Mesenchymal stem cell (in vitro differentiated cells and primary cell): ENCODE results near the gene CPT1A.

Experiments used
- DNase-seq: peaks from one replicate; pipeline ENCODE4 v3.0.0-alpha.2; 2013
- H2AFZ ChIP-seq: one replicate; pipeline ENCODE4 v1.6.1; 2013; ENCODE audit warnings: low read depth, mild to moderate bottlenecking, control low read depth, inconsistent platforms, low read length, moderate library complexity
- H2AK5ac ChIP-seq: 2 replicates; pipeline ENCODE4 v1.6.1; 2013; ENCODE audit warnings: low read length, moderate library complexity, mild to moderate bottlenecking, inconsistent platforms; ENCODE audit not compliant: severe bottlenecking
- H2BK120ac ChIP-seq: one replicate; pipeline ENCODE4 v1.6.1; 2013; ENCODE audit warnings: low read depth, mild to moderate bottlenecking, inconsistent platforms, low read length, moderate library complexity
- H2BK12ac ChIP-seq, 2 experiments: one replicate each; pipeline ENCODE4 v1.6.1; 2013; ENCODE audit warnings: inconsistent platforms in 2 of 2, low read length in 2 of 2, mild to moderate bottlenecking in 2 of 2, moderate library complexity in 2 of 2, control low read depth in 1 of 2
- H2BK15ac ChIP-seq: one replicate; pipeline ENCODE4 v1.6.1; 2013; ENCODE audit warnings: mild to moderate bottlenecking, low read depth, inconsistent platforms; ENCODE audit not compliant: poor library complexity, severe bottlenecking
- H2BK5ac ChIP-seq: 2 replicates; pipeline ENCODE4 v1.6.1; 2013; ENCODE audit warnings: low read depth, mild to moderate bottlenecking, low read length, control low read depth, inconsistent platforms; ENCODE audit not compliant: poor library complexity, severe bottlenecking
- H3K14ac ChIP-seq, 2 experiments: one replicate each; pipeline ENCODE4 v1.6.1; 2013; ENCODE audit warnings: inconsistent platforms in 2 of 2, low read length in 2 of 2, control low read depth in 1 of 2, mild to moderate bottlenecking in 1 of 2, moderate library complexity in 1 of 2
- H3K18ac ChIP-seq, 2 experiments: one replicate each; pipeline ENCODE4 v1.6.1; 2013; ENCODE audit warnings: inconsistent platforms in 2 of 2, low read length in 2 of 2, control low read depth in 1 of 2, low read depth in 1 of 2, mild to moderate bottlenecking in 1 of 2
- H3K23ac ChIP-seq, 2 experiments: one replicate each; pipeline ENCODE4 v1.6.1; 2013; ENCODE audit warnings: inconsistent platforms in 2 of 2, low read length in 2 of 2, mild to moderate bottlenecking in 2 of 2, moderate library complexity in 2 of 2, control low read depth in 1 of 2
- H3K27ac ChIP-seq: 2 replicates; pipeline ENCODE4 v1.5.1; 2013; ENCODE audit warnings: mild to moderate bottlenecking, moderate library complexity, low read length, control low read depth, inconsistent platforms; ENCODE audit not compliant: poor library complexity, severe bottlenecking
- H3K27me3 ChIP-seq, 2 experiments: 2 replicates each; pipeline versions ENCODE4 v1.6.1 to v1.7.0; 2013; ENCODE audit warnings: low read length in 2 of 2, mild to moderate bottlenecking in 2 of 2, moderate library complexity in 2 of 2, control low read depth in 1 of 2, inconsistent platforms in 1 of 2; ENCODE audit not compliant: control insufficient read depth in 1 of 2, insufficient read depth in 1 of 2
- H3K36me3 ChIP-seq, 2 experiments: 2 replicates each; pipeline versions ENCODE4 v1.6.1 to v1.7.0; 2013; ENCODE audit warnings: low read length in 2 of 2, control low read depth in 1 of 2, inconsistent platforms in 1 of 2, low read depth in 1 of 2, mild to moderate bottlenecking in 1 of 2; ENCODE audit not compliant: insufficient read depth in 2 of 2, control insufficient read depth in 1 of 2
- H3K4ac ChIP-seq, 2 experiments: one replicate each; pipeline ENCODE4 v1.6.1; 2013; ENCODE audit warnings: inconsistent platforms in 2 of 2, low read length in 2 of 2, mild to moderate bottlenecking in 2 of 2, moderate library complexity in 2 of 2, control low read depth in 1 of 2, low read depth in 1 of 2
- H3K4me1 ChIP-seq: 2 replicates; pipeline ENCODE4 v1.6.1; 2013; ENCODE audit warnings: low read depth, low read length, control low read depth; ENCODE audit not compliant: control insufficient read depth, insufficient read depth
- H3K4me2 ChIP-seq: 2 replicates; pipeline ENCODE4 v1.6.1; 2013; ENCODE audit warnings: low read length, mild to moderate bottlenecking, inconsistent platforms; ENCODE audit not compliant: poor library complexity, severe bottlenecking
- H3K4me3 ChIP-seq, 2 experiments: 2 replicates each; pipeline versions ENCODE4 v1.5.1 to v1.7.0; 2013; ENCODE audit warnings: low read length in 2 of 2, mild to moderate bottlenecking in 2 of 2, control low read depth in 1 of 2, low read depth in 1 of 2; ENCODE audit not compliant: insufficient read depth in 1 of 2
- H3K79me1 ChIP-seq: replicated peaks from 2 replicates; pipeline ENCODE4 v1.6.1; 2013; ENCODE audit warnings: mild to moderate bottlenecking, control low read depth, low read length, inconsistent platforms; ENCODE audit not compliant: poor library complexity, severe bottlenecking
- H3K9ac ChIP-seq: 2 replicates; pipeline ENCODE4 v1.7.0; 2013; ENCODE audit warnings: mild to moderate bottlenecking, low read length, moderate library complexity
- H3K9me3 ChIP-seq: 2 replicates; pipeline ENCODE4 v1.7.0; 2013; ENCODE audit warnings: mild to moderate bottlenecking, low read length; ENCODE audit not compliant: control insufficient read depth
- H4K8ac ChIP-seq: one replicate; pipeline ENCODE4 v1.6.1; 2013; ENCODE audit warnings: inconsistent platforms, mild to moderate bottlenecking, low read length, moderate library complexity
- H4K91ac ChIP-seq: one replicate; pipeline ENCODE4 v1.6.1; 2013; ENCODE audit warnings: mild to moderate bottlenecking, low read length, inconsistent platforms
- WGBS: methylation state at CpG from one replicate; pipeline ENCODE4 v1.1.7; 2013; ENCODE audit warnings: mixed read lengths; 5-methylcytosine and 5-hydroxymethylcytosine counted together

CPT1A gene

DNA sequence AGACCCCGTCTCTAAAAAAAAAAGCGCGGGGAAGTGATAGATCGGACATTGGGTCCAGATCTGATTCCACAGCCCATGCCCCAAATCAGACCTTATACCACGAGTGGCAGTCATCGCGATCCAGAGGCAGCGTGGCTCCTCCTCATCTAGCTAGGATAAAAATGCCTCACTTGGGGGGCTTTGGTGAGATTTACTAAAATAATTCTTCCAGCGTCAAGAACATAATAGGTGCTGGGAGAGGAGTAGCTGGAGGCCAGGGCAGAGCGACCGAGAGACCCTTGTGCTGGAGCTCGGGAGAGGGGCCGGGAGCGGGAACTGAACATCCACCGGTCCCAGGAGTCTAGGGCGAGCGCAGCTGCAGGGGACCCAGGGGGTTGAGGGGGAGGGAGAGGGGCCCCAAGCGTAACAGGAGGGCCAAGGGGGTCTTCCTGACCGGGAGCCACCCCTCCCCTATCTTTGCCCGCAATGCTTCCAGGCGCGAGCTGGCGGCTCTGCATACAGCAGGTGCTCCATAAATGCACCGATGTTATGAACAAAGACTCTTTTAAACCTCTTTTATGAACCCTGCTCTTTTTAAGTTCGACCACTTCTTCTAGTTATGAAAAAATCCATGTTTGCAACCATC is 823 bp upstream of the CPT1A start:
- no peak overlapping the region for H3K27ac ChIP-seq
- no peak overlapping the region for H3K18ac ChIP-seq
- no peak overlapping the region for H3K4ac ChIP-seq
- H3K79me1 ChIP-seq, result peaks cover 7% of the 10 kb centered on the region
- H3K27me3 ChIP-seq, result peaks cover 9 to 10% of the 10 kb centered on the region in 2 experiments
- no peak overlapping the region for H2BK12ac ChIP-seq
- H3K9ac ChIP-seq, result peak overlapping the region; percentile 70
- peak overlapping the region; percentile 88 for H3K4me2 ChIP-seq
- H4K8ac ChIP-seq, result no peak overlapping the region
- H3K14ac ChIP-seq, result no peak overlapping the region
- H3K36me3 ChIP-seq, result no peaks in the 10 kb centered on the region
- no peaks in the 10 kb centered on the region for H3K9me3 ChIP-seq
- WGBS, result 57% methylated on average over 24 of the region's 25 CpGs
- peak overlapping the region in 1 of 2 experiments; percentile 83 for H3K4me3 ChIP-seq
- no peak overlapping the region for H2AK5ac ChIP-seq
- H2BK120ac ChIP-seq, result no peak overlapping the region
- H2BK5ac ChIP-seq, result no peak overlapping the region
- H3K4me1 ChIP-seq, result peaks cover 45% of the 10 kb centered on the region
- no peak overlapping the region for H3K23ac ChIP-seq
- DNase-seq, result no peak
- H4K91ac ChIP-seq, result no peak overlapping the region
- H2BK15ac ChIP-seq, result no peak overlapping the region
- no peak overlapping the region for H2AFZ ChIP-seq

- Histone ChIP-seq H3K18ac (peak overlapping the region; percentile 90 to 99), H2AFZ (no peak overlapping the region), H2BK120ac (peak overlapping the region; percentile 50), H3K23ac (peak overlapping the region in 1 of 2 experiments; percentile 91), H2BK12ac (peak overlapping the region; percentile 46 to 86), H3K9me3 (no peaks in the 10 kb centered on the region), H3K9ac (peak overlapping the region; percentile 93), H3K79me1 (peaks cover 14% of the 10 kb centered on the region), H3K27ac (peak overlapping the region; percentile 82), H3K4me3 (peak overlapping the region; percentile 72 to 90), H3K27me3 (peaks cover 2 to 7% of the 10 kb centered on the region in 2 experiments), H3K36me3 (peaks cover 0 to 5% of the 10 kb centered on the region in 2 experiments), H4K91ac (peak overlapping the region; percentile 76), H2AK5ac (no peak overlapping the region), H3K4me1 (peaks cover 50% of the 10 kb centered on the region), H3K4ac (peak overlapping the region; percentile 35 to 60), H3K14ac (no peak overlapping the region), H2BK15ac (peak overlapping the region; percentile 44), H4K8ac (peak overlapping the region; percentile 59), H3K4me2 (peak overlapping the region; percentile 95), H2BK5ac (no peak overlapping the region)
- under 1% methylated on average over 52 of the region's 90 CpGs for WGBS
- DNase-seq, result peak; percentile 84
These were observed 759 bp downstream of the CPT1A start for GRCh38 chr11:68840661-68841653.

DNA sequence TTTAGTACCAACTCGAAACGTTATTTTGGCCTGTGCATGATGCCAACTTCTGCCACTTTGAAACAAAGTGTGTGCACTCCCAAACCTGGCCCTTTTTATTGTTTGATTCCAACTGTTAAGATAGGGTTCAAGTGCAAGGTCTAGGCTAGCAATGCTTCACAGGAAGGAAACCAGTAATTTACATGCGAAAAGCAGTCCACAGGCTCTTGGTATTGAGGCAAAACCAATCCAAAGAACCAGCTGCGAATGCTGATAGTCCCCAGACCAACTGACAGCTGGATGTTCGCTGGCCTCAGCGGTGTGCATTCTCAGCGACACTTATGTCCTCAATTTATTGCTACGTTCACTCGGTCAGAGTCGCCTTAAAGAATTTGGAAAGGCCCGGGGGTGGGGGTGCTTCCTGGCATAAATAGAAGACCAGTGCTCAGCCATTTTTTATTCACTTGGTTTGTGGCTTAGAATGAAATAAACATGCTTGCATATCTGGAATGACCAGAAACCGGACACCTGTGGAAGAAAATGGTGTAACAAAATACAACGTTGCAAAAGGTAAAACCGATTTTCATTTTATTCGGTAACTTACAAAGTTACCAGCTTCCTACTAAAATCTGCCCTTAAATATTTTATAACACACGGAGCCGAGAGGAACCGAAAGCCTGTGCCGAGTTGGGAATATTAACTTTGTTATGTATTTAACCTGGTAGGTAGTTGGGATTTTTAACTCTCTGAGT is 1.6 kb downstream of the CPT1A start:
- peak overlapping the region; percentile 95 for H3K4me2 ChIP-seq
- H3K79me1 ChIP-seq, result peaks cover 20% of the 10 kb centered on the region
- H3K9me3 ChIP-seq, result no peaks in the 10 kb centered on the region
- H3K9ac ChIP-seq, result peak overlapping the region; percentile 93
- H3K4me3 ChIP-seq, result peak overlapping the region in 1 of 2 experiments; percentile 90
- H3K36me3 ChIP-seq, result peaks cover 0 to 5% of the 10 kb centered on the region in 2 experiments
- H2BK5ac ChIP-seq, result no peak overlapping the region
- no peak overlapping the region for H3K14ac ChIP-seq
- peak overlapping the region in 1 of 2 experiments; percentile 45 for H3K4ac ChIP-seq
- 4% methylated on average over 17 of the region's 19 CpGs for WGBS
- H4K91ac ChIP-seq, result no peak overlapping the region
- H2BK12ac ChIP-seq, result peak overlapping the region in 1 of 2 experiments; percentile 93
- H3K27me3 ChIP-seq, result no peaks in the 10 kb centered on the region
- H4K8ac ChIP-seq, result peak overlapping the region; percentile 90
- H3K4me1 ChIP-seq, result peaks cover 50% of the 10 kb centered on the region
- H3K27ac ChIP-seq, result peak overlapping the region; percentile 82
- DNase-seq, result peak; percentile 66
- H3K18ac ChIP-seq, result peak overlapping the region; percentile 61 to 64
- H2AK5ac ChIP-seq, result no peak overlapping the region
- H2BK120ac ChIP-seq, result no peak overlapping the region
- H2AFZ ChIP-seq, result no peak overlapping the region
- no peak overlapping the region for H2BK15ac ChIP-seq
- no peak overlapping the region for H3K23ac ChIP-seq
